Raji (cell line): ENCODE data around the gene RPUSD2.

Experiments
- POLR2A ChIP-seq: IDR thresholded peaks from 2 replicates; pipeline ENCODE4 v1.6.1; 2011; ENCODE audit warnings: low read depth, low read length, control low read depth; ENCODE audit not compliant: insufficient read depth

RPUSD2 gene

DNA sequence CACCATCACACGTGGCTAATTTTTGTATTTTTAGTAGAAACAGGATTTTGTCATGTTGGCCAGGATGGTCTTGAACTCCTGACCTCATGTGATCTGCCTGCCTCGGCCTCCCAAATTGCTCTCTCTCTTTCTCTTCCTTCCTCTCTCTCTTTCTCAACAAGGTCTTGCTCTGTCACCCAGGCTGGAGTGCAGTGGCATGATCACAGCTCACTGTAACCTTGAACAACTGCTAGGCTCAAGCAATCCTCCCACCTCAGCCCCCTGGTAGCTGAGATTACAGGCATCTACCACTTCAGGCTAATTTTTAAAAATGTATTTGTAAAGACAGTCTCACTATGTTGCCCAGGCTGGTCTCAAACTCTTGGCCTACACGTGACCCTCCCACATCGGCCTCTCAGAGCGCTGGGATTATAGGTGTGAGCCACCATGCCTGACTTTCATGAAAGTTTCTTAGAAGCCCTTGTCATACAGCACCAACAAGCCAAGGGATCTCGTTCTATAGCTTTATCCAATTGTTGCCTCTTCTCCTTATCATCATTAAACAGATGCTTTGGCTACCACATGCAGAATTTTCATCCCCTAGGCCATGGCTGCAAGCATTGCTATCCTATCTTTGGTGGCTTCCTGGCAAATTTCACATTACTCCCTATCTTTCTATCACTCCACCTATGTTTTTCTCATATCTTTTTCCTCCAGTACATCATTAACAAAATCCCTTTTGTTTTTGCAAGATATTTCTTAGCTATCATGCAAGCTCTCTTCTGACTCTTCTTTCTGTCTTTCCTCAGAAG lies 10.0 kb upstream of the RPUSD2 start:
- TF ChIP-seq POLR2A, result no peak

DNA sequence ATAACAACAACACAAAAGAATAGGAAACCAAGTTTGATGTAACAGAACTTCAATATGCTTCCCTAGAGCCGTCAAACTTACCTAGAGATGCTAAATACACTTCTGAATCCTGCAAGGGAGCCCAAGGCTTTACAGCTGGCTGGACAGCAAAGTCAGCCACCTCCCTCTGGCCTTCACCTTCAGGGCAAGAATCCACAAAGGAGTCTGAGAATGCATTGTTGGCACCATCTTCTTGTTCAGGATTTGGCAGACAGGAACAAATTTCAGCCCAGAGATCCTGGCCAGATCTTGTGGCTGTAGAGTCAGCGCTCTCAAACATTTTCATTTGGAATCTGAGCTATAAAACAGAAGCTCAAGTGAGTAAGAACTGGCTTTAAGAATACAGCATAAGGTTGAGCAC lies 6.4 kb upstream of the RPUSD2 start:
- TF ChIP-seq POLR2A, result no peak

DNA sequence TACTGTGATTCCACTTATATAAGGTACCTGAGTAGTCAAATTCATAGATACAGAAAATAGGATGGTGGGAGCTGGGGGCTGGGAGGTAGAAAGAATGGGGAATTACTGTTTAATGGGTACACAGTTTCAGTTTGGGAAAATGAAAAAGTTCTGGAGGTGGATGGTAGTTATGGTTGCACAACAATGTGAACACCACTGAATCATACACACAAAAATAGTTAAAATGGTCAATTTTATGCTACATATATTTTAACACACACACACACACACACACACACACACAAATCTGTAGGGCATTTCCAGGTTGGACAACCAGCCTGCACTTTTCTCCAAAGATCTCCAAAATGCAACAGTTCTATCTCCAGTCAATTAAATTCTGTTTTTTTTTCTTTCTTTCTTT lies 5.7 kb upstream of the RPUSD2 start:
- TF ChIP-seq POLR2A, result no peak

DNA sequence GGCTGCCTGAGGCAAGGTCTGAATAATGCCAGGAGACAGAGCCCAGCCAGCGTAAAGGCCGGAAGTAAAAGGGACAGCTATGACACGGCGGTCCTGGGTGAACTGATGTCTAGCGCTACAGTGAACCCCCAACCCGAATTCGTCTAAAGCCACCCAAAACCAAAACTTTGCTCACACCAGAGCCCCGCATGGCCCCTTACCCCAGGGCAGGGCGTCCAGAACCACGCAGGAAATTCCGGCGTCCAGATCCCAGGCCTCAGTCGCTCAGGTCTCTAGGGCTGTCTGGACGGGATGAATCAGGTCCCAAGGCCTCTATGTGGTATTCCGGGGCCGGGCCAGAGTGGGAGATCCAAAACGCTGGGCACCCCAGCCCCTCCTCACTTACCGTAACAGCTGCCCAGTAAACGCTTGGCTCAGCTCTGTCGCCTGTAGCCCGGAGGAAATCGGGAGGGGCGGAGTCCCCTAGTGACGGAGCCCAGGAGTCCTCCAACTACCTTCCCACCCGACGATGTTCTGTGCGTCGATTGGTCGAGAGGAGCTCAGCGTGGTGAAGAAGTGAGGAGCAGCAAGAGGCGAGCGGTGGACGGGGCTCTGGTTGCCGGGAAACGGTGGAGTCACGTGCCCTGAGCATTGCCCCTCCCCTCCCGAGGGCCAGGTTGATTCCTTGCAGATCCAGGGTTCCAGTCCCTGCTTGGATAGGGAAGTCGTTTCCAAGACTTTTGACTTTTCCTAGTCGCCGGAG lies 4.3 kb upstream of the RPUSD2 start, which contains the start of gene CCDC32:
Gene CCDC32 (minus strand): TSS at position 452 of the 742 bp plus-strand sequence. CDS start 2,027 bp downstream, outside the sequence.
- TF ChIP-seq POLR2A, result peak; percentile 87

DNA sequence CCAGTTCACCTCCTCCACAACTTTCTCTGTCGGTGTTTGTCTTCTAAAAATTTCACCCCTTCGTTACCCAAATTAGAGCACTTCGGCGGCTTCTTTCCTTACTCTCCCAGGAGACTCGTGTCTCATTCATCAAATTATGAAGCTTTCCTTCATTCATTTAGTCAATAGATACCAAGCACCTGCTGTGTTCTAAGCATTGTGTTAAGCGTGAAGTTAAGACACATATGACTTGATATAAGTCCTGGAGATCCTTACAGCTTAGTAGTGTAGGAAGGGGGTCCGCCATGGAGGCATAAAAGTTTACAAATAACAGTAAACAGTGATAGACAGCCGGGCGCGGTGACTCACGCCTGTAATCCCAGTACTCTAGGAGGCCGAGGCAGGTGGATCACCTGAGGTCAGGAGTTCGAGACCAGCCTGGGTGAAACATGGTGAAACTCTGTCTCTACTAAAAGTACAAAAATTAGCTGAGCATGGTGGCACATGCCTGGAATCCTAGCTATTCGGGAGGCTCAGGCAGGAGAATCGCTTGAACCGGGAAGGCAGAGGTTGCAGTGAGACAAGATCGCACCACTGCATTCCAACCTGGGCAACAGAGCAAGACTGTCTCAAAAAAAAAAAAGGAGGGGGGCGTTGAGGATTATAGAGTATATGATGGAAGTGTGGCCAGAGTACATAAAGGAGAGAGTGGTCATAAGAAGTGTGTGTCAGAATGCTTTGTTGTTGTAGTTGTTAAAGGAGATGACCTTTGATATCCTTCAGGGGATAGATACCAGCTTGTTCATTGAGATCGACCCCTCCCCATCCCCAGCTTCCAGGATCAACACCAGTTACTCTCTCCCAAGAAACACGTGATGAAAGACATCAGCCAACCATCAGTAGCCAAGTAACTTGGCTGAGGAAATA lies 3.5 kb upstream of the RPUSD2 start:
- no peak for TF ChIP-seq POLR2A

DNA sequence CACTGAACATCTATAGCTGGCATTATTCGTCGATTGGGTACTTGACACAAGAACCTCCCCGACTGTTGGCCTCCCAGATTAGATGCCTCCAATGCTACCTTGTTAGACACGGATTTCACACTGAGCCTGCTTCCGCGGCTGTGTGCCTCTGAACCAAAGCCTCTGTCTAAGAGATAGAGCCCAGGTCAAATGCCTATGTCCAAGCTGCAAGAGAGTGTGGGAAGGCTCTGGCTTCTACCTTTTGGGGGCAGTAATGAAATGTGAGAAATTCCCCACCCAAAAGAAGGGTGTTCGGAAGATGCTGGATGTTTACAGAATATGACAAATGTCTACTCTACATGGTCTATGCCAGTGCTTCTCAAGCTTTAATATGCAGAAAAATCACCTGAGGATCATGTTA lies 2.0 kb upstream of the RPUSD2 start:
- TF ChIP-seq POLR2A, result no peak

DNA sequence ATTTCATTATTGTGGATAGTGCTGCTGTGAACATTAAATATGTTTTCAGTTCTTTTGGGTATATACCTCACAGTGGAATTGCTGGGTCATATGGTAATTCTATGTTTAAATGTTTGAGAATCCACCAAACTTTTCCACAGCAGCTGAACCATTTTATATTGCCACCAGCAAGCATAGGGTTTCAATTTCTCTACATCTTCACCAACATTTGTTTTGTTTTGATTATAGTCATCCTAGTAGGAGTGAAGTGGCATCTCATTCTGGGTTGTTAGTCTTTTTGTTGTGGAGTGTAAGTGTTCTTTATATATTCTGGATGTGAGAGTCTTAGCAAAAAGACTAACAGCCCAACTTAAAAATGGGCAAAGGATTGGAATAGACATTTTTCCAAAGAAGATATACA lies 6.0 kb downstream of the RPUSD2 start:
- no peak for TF ChIP-seq POLR2A

DNA sequence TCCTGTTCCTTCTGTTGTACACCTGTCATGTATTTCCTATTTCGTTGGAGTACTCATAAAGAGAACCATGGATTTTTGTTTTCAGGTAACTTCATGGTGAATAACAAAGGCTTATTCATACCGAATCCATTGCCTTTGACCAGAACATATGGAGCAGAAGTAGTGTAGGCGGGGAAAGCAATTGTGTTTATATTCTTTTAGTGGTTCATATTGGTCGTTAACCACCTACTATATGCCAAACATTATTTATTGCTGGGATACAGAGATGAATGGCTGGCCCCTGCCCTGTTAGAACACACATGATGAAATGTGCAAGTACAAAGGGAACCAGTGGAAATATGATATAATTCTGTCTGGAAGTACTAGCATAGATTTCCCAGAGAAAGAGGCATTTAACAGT lies 9.8 kb downstream of the RPUSD2 start:
- no peak for TF ChIP-seq POLR2A

DNA sequence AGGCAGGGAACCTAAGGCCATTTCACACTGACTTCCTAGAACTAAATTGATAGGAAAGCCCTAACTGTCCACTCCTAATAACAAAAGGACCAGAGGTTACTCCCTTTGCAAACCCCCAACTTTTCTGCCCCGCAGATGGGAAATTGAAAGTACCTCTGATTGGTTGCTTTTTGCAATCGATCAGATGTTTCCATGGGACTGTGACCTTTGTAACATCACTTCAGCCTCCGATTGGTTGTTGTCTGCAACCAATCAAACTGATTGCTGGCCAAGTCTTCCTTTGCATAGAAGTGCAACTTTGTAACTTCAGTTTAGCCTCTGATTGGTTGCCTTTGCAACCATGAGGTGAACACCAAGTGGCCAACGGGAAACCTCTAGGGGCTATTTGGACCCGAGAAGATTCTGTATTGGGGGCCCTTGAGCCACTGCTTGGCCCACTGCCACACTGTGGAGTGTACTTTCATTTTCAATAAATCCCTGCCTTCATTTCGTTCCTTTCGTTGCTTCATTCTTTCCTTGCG lies 13.7 kb downstream of the RPUSD2 start:
- no peak for TF ChIP-seq POLR2A

DNA sequence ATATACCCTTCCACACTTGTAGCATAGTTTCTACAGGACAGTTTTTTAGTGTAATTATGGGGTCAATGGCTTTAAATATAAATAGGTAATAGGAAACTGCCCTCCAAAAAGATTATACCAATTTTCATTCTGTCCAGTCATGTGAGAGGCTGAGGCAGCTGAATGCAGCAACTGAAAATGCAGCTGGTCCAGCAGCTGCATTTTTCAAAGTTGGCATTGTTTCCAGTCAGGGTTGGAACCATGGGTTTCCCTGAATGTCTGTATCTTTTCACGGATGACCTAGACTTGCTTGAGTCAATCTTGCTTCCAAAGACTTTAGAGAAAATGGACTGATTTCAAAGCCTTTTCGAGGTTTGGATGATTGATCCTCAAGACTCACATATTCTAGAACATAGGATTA lies 15.1 kb downstream of the RPUSD2 start:
- no peak for TF ChIP-seq POLR2A

DNA sequence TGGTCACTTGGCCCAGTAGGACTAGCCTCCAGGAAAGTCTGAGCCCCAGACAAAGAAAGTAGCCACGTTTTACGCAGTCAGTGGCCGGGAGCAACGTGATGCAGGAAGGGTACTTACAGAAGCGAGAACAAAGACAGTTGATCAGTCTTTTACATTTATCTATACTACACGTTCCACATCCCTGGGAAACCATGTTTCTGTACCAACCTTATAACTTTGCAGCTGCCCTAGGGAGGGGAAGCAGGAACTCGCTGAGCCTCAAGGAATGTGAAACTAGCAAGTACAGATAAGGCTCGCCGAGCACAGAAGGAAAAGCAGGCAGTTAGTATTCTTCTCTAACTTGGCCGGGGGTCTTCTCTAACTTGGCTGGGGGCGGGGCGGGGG lies 21.6 kb downstream of the RPUSD2 start:
- no peak for TF ChIP-seq POLR2A

DNA sequence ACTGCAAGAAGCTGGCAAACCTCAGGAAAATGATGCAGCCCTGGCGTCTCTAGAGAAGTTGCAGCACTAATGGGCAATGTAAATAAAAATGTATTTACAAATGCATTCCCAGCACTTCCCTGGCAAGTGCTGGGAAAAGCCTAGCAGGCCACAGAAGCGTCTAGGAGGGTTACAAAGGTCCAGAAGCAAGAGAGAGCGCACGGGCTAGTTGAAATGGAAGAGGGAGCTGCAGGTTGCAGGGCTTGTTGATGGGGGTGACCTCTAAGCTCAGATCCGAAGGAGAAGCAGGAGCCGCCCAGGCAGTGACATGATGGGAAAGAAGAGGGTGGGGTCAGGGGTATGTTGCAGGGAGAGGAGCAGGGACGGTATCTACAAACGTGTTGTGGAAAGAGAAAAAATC lies 22.3 kb downstream of the RPUSD2 start:
- no peak for TF ChIP-seq POLR2A

DNA sequence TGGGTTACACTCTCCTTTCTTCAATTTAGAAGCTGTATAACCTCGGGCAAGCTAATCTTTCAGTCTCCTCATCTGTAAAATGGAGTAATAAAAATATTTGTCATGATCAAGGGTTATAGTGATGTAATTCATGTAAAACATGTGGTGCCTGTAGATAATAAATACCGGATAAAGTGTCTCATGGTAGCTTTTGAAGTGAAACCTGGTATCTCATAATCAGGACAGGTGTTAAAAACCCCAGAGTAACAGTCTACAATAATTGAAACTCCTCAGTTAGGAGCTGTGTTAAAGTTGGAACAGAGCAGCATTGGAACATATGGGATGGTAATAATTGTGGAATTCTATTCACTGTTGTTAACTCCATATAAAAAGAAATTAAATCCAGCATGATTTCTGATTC lies 24.1 kb downstream of the RPUSD2 start:
- TF ChIP-seq POLR2A, result no peak

DNA sequence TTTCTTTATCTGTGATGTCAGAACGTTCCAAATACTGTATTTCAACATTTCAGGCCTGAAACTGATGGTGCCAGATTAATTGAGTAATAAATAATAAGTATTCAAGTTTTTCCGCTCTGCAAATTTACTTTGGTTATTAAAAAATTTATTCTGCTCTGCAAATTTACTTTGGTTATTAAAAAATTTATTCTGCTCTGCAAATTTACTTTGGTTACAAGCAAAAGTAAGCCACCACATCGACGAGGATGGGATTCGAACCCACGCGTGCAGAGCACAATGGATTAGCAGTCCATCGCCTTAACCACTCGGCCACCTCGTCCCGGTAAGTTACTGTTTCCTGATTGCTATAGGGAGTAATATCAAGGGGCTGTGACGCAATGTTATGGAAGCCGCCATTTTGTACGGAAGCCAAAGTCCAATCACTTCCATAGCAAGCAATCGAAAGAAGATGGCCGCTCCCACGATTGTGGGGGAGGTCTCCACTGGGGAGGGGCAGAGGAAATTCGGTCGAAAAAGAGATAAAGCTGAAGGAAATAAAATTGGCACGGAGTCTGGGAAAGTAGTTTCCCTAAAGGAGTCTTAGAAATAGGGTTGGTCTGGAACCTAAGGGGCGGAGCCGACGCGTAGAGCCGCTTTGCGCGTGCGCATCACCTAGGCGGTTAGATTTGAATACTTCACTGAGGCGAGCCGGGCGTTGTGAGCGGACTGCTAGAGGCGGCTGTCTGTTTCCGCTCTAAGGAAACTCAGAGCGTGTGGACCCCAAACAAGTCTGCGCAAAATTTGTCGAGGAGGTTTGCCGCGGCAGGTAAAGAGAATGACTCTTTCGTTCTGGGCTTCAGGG lies 24.7 kb downstream of the RPUSD2 start, which contains the start of gene KNL1:
Gene KNL1 (plus strand): TSS at position 662 of the 841 bp plus-strand sequence. CDS start 8,683 bp downstream, outside the sequence.
- peak; percentile 81 for TF ChIP-seq POLR2A

DNA sequence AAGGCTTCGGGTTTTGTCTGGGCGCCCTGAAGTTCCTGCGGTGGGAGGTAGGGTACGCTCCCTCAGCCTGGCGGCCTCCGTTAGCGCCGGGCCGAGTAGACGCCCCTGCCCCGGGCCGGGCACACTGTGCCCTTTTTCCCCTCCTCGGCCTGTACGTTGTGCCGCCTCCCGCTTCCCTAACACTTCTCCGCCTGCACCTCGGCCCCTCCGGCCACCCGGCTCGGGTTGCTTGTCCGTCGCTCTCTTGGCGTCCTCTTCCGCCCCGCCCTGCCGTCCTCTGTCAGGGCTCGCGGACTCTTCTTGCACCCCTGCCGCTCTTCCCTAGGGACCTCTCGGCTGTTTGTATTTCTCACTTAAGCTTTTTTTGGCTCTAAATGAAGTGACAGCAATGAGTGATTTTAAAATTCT lies 25.3 kb downstream of the RPUSD2 start:
- no peak for TF ChIP-seq POLR2A

DNA sequence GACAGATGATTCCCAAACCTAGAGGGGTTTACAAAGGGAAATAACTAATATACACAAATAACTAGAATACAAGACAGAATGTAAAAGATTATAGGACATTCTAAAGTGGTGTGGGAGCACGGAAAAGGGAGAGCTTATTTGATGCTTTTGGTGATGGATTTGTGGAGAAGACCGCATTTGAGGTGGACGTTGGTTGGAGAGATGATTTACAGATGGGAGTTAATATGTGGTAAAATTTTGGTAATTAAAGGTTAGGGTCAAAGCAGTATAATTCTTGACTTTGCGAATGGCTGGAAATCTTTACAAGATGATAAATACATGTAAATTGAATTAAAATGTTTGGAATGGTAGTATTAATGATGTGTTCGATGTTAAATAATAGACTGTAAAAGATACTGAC lies 26.1 kb downstream of the RPUSD2 start:
- no peak for TF ChIP-seq POLR2A
